Effector CD8-positive, alpha-beta T cell (primary cell): Measurements from ENCODE around the gene VAT1L.
"Not testable (repeated sequence)": the region's sequence is repeated elsewhere in the genome, so short reads cannot be mapped to it uniquely, and the experiment has no call there.

ENCODE experiments used
- DNase-seq: peaks from one replicate; lab custom pipeline; 2025; lab: John Stamatoyannopoulos, UW

Gene VAT1L

DNA sequence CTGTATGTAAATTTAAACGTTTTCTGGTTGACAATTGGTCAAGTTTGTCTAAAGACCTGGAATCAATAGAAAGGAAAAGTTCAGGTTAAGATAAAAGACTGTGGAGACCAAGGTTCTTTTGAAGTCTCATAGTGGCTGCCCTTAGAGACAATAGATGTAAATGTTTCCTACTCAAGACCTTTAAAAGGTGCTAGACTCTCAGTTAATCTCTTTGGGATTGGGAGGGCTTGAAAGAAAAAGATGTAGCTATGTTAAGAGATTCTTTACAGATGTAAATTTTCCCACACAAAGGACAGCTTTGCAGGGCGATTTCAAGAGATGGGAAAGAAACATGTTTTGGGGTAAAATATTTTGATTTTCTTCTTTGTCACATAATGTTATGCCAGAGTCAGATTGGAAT, 204.0 kb downstream of the VAT1L start:
- not testable (repeated sequence) for DNase-seq

DNA sequence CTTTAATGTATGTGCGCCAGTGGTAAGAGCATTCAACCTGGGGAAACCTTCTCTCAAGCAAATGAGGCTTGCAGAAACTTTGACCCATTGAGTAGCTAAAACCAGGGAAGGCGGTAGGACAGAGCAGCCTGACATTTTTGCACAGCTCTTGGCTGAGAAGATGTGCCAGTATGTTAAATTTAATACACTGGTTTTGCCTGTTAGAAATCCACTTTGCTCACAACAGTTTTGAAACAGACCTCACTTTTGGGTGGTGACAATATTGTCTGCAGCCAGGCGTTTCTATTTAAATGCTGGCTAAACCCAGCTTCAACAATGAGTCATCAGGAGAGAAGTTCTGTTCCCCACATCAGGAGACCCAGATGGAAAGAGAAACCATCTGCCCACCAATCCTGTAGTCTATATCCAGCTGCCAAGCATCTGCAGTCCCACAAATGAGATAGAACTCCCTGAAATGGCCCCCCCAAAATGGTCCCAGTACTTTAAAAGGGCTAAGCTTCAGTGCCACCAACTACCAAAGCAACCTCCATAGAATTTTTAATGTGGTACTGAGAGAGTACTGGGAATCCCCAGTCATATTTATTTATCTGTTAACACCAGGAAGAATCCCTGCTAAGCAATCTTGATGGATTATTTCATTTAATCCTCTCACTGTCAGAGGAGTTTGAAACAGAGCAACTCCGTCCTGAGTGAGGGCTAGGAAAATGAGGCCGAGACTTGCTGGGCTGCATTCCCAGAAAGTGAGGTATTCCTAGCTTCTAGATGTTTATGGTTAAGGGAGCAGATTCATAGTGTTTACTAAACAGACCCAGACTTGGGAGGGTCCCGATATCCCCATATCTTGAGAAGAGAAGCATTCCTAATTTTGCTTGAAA, 205.0 kb downstream of the VAT1L start:
- no peak for DNase-seq

DNA sequence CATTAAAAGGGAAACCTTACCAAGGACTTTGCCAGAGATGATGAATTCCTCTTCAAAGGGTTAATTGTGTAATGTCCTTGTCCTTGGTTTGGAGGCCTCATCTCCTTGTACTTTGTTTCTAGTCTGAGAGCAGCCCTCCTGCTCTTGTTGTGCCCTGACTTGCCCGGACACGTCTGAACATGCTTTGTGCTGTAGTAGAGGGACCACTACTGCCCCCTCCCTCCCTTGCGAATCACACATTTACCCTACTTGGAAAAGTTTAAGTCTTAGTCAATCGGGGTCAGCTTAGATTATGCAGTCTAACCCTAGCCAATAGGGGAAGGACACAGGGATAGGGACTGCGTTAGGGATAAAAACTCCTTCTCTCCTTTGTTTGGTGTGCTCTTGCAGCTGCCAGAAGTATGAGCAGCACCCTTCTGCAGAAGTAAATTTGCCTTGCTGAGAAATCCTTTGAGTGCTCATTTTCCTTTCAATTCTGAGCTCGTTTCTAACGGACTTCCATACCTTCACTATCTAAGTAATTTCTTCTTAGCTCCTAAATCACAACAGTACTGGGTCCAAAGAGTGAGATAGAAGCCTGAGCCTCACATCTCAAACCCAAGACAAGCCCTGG, 207.6 kb downstream of the VAT1L start:
- no peak for DNase-seq

DNA sequence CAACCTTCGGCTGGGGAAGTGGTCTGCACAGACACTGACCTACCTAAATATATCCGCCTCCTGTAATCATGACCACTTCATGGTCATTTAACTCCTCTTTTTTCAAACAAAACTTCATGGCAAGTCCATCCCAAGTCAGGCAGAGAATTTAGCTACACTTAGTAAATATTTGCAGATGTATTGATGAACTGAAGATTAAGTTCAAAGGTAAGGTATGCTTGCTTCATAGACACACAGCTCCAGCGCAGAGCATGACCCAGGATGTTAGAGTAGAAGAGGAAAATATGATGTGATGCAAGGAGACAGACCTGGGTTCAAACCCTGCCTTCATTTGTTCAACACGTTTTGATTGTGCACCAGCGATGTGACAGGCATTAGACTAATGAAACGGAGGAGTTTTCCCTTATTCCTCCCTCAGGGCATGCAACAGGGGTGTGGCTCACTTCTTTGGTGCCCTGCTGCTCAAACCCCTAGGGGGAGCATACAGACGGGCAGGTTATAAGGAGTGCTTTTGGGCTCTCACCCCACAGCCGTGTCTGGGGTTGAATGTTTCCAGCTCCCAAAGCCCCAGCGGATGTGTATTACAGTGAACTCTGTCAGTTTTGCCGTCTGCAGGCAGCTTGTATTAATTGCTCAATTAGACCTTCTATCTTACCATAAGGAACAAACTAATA, 210.1 kb downstream of the VAT1L start:
- DNase-seq = no peak

DNA sequence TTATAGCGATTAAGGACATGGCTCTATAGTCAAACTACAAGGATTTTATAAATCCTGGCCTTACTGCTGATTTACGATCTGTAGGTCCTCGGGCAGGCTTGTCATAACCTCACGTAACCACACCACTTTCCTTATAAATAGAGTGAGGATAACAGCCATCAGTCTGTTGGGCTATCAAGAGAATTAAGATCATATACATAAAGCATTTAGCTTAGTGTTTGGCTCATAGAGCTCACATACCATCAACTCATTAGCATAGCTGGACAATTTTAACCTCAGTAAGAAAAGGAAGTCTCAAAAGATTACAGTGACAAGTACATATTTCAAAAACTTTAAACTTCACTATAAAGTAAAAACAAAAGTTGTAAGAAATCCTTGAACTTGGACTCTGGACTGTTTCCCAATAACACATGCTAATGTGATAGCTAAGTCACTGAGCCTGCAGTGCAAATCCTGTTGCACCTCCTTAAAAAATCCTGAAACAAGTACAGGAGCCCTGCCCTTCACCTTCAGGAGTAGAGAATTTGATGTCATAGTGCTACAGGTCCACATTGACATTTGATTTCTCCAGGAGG, 213.2 kb downstream of the VAT1L start:
- no peak for DNase-seq

DNA sequence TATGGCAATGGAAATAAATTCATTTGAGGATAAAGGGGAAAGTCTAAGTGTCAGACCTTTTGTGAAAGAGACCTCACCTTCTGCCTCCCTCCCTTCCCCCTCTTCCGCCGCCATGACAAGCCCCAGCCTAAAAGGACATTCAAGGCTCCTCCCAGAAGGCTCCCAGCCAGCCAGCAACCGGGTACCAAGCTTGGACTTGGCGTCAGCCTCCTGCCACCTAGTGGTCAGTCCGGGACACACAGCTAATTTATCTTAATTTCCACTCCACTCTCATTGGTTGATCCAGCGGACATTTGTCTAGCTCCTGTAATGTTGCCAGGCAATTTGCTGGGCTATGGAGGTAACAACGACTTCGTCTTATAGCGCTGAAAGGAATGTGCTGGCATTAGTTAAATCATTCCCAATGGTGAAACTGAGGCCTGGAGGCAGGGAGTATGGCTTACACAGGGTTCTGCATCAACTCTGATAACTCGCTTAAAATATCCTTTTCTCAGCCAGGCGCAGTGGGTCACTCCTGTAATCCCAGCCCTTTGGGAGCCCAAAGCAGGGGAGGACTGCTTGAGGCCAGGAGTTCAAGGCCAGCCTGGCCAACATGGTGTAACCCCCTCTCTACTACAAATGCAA, 214.7 kb downstream of the VAT1L start:
- peak; percentile 17 for DNase-seq

DNA sequence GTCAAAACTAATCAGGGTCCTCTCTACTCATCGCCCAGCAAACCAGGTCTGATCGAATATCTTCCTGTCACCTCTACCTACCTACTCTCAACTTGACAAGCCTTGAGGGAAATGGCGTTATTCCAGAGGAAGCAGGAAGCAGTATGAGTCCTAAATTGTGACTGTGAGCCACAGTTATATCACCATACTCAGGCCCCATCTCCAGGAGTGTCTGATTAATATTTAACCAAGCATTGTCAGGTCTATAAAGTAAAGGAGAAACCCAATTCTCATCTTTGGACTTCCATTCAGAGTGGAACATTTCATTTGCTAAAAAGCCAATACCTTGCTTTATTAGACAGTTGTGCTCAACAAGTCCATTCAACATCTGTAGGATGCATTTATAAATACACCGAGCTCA, 216.2 kb downstream of the VAT1L start:
- no peak for DNase-seq

DNA sequence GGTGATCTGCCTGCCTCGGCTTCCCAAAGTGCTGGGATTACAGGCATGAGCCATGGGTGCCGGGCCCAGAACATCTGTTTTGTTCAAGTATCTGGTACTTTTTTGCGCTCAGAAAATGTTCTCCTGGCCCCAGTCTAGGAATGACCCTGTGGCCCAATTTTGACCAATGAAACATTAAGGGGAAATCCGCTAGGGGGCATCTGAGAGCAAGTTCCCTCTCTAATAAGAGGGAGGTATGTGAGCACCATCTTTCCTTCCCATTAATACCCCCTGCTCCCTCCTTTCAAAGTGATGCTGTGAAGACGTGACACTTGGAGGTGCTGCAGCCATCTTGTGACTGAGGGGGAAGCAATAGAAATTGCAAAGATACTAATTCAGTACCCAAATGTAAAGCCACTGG, 217.5 kb downstream of the VAT1L start:
- no peak for DNase-seq

DNA sequence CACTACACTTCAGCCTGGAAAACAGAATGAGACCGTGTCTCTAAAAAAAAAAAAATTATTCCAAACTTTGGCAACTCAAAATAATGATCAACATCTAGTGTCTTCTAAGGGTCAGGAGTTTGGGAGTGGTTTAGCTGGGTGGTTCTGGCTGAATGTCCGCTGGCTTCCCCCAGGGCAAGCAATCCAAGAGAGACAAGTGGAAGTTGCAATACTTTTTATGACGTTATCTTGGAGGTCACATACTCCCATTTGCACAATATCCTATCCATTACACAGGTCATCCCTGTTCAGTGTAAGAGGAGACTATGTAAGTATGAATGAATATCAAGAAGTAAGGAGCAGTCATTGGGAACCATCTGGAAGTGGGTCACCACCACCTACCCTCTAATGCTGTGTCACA, 218.8 kb downstream of the VAT1L start:
- DNase-seq = no peak

DNA sequence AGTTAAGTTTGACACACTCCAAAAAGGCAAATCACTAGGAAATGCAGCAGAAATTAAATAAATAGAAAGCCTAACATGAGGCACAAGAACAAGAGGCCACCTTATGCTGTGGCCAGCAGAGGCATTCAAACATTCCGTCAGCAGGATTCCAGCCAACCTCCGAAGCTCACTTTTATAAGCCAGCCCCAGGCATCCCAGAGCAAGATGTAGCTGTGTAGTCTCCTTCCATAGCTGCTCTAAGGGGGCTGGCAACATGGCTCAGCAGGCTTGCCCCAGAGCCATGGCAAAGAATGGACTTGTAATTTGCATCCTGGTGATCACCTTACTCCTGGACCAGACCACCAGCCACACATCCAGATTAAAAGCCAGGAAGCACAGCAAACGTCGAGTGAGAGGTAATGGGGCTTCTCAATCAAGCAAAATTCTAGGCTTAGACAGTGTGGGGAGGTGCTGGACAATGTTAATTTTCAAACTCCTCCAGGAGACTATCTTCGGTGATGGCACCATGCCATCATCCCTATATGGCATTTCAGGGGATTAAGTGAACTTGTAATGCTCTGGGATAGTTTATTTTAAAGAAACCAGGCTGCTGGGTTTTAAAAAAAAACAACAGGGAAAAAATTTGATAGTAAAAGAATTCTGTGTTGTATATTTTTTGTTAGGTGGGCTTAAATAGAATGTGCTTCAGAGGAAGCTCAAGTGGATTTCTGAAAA, 234.1 kb downstream of the VAT1L start, which contains the start of gene CLEC3A:
Gene CLEC3A, plus strand, starts transcription at position 202 of the 714 bp plus-strand sequence. Its CDS starts 79 bp downstream, at position 281.
- DNase-seq = no peak

DNA sequence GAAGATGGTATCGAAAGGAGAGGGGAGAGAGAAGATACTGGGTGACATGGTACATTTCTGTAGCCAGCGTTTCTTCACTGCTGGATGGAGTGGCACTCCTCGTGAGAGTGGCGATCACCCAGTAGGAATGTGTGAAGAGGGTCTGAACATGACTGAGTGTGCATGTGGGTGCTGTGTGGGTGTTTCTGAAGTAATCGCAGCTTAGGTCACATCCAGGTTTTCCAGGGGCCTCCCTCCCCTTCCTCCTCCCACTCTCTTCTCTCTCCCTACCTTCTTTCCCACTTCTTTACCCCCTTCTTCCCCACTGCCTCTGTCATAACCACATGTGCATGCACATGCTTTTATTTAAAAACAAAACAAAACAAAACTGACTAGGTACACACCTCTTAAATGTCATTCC, 235.8 kb downstream of the VAT1L start:
- DNase-seq = no peak

DNA sequence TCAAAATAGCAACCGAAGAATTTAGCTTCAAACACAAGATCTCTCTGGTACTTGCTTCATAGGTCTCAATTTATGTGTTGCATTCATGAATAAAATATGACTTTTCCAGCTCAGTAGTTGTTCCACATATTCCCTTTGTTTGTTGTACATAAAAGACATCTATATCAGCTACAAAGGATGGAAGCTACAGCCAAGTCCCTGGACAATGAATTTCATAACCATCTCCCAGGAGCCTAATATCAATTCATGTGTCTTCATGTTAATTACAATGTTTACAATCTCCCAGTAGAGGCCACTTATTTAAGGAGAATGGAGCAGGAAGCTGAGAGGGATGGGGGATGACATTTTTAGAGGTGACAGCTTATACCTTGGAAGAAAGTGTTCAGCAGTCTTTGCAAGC, 237.3 kb downstream of the VAT1L start:
- no peak for DNase-seq

DNA sequence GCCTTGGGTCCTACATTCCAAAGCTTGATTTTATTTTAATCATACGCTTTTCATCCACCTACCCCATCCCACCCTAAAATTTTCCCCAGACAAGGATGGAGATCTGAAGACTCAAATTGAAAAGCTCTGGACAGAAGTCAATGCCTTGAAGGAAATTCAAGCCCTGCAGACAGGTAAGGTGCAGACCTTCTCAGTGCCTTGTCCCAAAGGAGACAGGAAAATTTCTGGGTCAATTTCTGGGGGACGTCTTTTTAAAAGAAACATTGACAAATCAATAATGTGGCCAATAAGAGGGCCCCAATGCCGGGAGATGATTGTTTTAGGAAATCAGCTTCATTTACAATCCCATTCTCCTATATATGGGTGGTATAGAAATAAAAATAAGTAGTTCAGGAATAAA, 239.7 kb downstream of the VAT1L start:
- no peak for DNase-seq
